ENCODE measurements around the gene PACSIN2.

GRCh38 chr22:42955087-42955635, 59.8 kb downstream of the PACSIN2 start:
- TF ChIP-seq EZH2phosphoT487 (IDR thresholded peaks at IDR 0.05; ENCODE audit: insufficient read depth, low read depth) (no peak), EZH2 (IDR thresholded peaks at IDR 0.05; ENCODE audit: insufficient read depth, poor library complexity, severe bottlenecking) (no peak)

All from GM23248 (cell line).